ENCODE results near the gene ARPC5.

ARPC5 gene

DNA sequence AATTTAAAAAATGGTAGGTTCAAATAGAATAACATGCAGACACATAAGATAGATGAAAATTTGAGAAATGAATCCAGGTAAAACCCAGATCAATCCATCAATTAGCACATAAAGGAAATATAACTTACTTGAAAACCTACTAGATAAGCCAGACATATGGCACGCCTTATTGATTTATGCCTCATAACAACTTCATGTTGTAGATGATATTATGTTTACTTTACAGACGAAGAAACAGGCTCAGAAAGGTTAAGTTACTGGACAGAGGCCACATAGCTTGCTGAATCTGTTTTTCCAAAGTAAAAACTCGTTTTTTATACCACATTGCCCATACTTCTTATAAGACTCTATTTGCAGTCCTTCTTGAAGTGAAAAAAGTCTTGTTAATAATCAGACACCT, 23.2 kb downstream of the ARPC5 start:
- no peak for DNase-seq (ENCODE audit: low read depth in 3 of 3, low spot score in 1 of 3)

DNA sequence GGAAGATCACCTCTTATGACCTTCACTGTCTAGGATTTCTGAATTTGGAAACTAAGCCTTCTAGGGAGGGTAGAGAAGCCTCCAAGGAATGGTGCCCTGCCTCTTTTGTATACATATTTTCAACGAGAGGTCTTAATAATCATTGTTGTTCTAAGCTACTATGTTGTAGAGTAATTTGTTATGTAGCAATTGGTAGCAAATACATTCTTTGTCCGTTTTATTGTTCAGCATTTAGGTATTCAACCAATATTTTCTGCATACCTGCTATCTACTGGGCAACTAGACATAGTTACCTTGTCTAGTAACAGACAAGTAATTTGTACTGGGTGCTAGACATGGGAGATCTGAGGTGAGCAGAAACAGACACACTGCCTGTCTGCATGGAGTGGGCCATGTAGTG, 24.6 kb downstream of the ARPC5 start:
- no peak for DNase-seq (ENCODE audit: low read depth in 3 of 3, low spot score in 1 of 3)

GRCh38 chr1:183609759-183610452, 25.7 kb downstream of the ARPC5 start:
- no peak for DNase-seq (ENCODE audit: low read depth in 3 of 3, low spot score in 1 of 3)

GRCh38 chr1:183609313-183609712, 26.3 kb downstream of the ARPC5 start:
- DNase-seq (ENCODE audit: low read depth in 3 of 3, low spot score in 1 of 3) = no peak

- DNase-seq (ENCODE audit: low read depth in 3 of 3, low spot score in 1 of 3) = no peak
Measured at GRCh38 chr1:183607322-183607980, 28.1 kb downstream of the ARPC5 start.

DNA sequence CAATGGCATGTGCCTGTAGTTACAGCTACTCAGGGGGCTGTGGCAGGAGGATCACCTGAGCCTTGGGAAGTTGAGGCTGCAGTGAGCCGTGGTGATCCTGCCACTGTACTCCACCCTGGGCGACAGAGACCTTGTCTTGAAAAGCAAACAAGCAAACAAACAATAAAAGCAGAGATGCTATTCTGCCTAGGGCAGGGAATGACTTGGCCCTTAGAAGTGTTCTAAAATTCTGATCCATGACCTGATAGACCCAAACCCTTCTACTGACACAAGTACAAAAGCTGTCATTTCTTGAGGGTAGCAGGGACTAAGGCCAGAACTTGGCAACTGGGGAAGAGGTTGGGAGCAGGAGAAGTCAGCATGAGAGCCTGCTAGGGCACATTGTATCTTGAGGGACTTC, 29.7 kb downstream of the ARPC5 start:
- DNase-seq (ENCODE audit: low read depth in 3 of 3, low spot score in 1 of 3) = no peak

DNA sequence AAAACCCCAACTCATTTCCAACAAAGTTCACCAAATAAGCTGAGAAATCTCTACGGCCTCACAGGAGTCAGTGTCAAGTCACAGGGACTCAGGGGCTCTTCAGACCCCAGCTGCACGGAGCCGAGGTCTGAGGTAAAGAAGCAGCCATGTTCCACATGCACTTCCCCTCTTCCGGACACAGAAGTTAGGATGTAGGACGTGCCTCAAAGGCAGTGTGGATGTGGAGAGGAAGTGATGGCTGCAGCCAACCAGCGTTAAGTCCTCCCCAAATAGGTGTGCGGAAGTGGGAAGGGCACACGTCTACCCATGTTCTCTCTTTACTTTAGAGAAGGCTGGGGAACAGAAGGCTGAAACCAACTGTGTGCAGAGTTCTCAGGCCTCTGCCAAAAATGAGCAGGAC, 30.8 kb downstream of the ARPC5 start:
- DNase-seq (ENCODE audit: low read depth in 3 of 3, low spot score in 1 of 3) = no peak

DNA sequence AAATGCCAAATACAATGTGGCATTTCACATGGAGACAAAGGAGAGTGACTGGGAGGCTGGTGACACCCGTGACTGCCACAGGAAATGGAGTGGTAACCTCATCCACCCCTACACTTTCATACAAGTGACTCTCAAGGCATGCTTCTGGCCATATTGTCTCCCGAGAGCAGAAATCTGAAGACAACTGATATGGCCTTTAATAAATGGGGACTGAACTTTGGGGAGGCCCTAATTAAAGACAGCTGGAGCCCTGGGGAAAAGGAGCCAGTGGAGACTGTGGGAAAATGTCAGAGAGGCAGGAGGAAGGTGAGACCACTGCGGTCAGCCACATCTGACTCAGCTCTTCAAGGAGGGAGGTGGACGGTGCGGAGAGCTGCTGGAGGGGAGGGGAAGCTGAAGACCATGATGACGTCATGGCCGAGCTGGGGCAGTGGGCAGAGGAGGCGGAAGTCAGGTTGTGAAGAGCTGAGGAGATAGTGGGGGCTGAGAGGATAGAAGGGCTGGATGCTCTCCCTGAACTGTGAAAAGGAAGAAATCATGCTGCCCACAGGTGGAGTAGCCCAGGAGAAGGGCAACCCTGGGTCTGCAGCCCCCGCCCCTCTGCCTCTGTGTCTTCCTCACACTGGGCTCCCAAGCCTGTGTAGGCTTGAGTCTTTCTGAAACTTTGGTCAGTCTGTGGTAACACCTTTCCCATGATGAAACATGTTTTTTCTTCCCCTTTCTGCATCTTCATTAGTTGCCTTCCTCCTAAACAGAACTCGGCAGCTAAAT, 31.4 kb downstream of the ARPC5 start:
- DNase-seq (ENCODE audit: low read depth in 3 of 3, low spot score in 1 of 3) = no peak

- DNase-seq (ENCODE audit: low read depth in 3 of 3, low spot score in 1 of 3) = no peak
Measured at GRCh38 chr1:183602510-183602909, 33.1 kb downstream of the ARPC5 start.

DNA sequence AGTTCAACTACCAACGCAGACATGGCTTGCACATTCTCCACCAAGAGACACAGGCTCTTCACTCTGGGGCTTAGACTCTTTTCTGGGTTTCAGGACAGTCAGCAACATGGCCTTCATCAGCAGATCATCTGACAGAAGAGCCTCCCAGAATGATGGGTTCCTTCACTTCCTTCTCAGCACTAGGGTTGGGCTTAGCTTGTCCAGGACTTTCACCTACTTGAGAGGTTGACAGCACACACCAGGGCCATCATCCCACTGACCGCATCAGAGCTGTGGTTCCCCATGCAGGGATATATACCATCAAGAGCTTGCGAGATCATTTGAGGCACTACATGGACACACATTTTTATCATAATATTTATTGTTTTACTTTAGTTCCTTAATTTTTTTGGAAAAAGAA, 34.9 kb downstream of the ARPC5 start:
- DNase-seq (ENCODE audit: low read depth in 3 of 3, low spot score in 1 of 3) = no peak

GRCh38 chr1:183600136-183600535, 35.4 kb downstream of the ARPC5 start:
- DNase-seq (ENCODE audit: low read depth in 3 of 3, low spot score in 1 of 3) = no peak

DNA sequence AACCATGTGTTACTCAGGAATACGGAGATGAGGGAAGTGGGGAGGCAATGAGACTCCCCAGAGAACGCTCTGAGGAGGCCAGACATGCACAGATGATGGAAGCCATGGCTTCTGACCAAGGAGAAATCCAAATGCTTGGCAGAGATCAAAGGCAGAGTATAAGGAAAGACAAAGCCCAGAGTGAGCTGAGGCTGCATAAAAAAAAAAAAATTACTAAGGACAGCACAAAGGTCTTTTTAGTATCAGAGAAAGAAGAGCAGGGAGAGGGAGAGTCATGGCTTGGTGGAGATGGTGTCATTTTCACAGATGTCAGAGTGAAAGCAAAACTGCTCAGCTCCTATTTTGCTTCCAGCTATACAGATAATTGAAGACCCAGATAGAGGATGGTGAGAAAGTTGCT, 37.2 kb downstream of the ARPC5 start:
- no peak for DNase-seq (ENCODE audit: low read depth in 3 of 3, low spot score in 1 of 3)

DNA sequence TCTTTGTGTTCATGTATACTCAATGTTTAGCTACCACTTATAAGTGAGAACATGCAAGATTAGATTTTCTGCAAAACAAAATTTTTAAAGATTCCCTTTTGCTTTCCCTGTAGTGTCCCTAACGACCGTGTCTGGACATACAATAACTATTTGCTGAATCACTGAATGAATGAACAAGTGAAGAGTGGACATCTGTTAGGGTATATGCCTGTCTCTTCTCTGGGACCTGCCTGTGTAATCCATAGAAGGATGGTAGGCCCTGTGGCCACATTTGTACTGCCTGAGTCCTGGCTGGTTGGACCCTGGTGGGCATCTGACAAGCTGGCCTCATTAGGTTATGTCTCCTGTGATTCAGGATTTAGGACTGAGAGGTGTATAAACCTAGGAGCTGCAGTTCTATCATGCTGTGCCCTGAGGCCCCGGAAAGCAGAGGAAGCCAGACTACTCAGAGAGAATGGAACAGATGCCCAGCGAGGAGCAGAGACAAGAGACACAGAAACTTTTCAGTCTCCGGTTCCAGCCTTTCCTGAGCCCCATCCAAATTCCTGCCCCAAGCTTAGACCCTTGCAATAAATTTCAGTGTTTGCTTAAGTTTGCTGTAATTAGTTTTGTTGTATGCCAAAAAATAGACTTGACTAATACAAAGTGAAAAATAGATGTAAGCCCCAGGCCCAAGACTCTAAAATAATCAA, 37.8 kb downstream of the ARPC5 start:
- no peak for DNase-seq (ENCODE audit: low read depth in 3 of 3, low spot score in 1 of 3)

DNA sequence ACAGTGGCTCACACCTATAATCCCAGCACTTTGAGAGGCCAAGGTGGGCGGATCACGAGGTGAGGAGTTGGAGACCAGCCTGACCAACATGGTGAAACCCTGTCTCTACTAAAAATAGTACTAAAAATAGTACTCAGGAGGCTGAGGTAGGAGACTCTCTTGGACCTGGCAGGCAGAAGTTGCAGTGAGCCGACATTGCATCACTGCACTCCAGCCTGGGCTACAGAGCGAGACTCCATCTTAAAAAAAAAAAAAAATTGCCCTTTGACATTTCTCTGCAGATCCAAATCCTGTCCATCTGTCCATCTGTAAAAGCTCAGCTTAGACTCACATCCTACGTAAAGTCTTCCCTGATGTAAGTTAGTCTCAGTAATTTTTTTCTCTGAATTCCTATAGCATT, 39.1 kb downstream of the ARPC5 start:
- no peak for DNase-seq (ENCODE audit: low read depth in 3 of 3, low spot score in 1 of 3)

DNA sequence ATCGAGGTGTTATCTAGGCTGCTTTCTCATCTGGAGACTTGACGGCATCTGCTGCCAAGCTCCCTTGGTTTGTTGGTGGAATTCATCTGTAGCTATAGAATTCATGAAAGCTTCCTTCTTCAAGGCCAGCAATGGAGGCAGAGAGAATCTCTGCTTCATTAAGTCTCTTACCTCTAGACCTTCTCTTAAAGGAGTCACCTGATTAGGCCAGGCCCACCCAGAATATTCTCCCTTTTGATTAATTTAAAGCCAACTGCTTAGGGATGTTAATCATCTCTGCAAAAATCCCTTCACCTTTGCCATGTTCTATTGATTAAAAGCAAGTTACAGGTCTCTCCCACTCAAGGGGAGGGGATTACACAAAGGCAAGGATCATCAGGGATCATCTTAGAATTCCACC, 40.0 kb downstream of the ARPC5 start:
- no peak for DNase-seq (ENCODE audit: low read depth in 3 of 3, low spot score in 1 of 3)

DNA sequence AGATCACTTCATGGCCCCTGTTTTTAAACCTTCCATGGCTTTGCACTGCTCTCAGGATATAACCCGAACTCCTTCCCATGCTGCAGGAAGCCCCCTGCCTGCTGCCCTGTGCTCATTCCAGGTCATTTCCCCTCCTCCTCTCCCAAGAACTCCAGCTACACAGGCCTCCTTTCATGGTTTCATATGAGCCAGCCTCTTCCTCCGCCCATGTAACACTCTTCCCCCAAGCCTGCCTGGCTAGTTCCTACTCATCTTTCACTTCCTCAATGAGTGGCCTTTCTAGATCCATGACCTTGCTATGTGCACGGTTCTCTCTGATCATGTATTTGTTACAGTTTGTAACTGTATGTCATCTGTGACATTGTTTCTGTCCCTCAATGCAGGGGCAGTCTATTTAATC, 42.2 kb downstream of the ARPC5 start:
- DNase-seq (ENCODE audit: low read depth in 3 of 3, low spot score in 1 of 3) = no peak

- DNase-seq (ENCODE audit: low read depth in 3 of 3, low spot score in 1 of 3) = no peak
Measured at GRCh38 chr1:183592733-183593132, 42.9 kb downstream of the ARPC5 start.

- DNase-seq (ENCODE audit: low read depth in 3 of 3, low spot score in 1 of 3) = no peak
Measured at GRCh38 chr1:183590244-183591191, 45.1 kb downstream of the ARPC5 start, which contains the start of gene NCF2. TSS of gene NCF2 (minus strand) at chr1:183590459. CDS start at chr1:183590329, 130 bp downstream.

DNA sequence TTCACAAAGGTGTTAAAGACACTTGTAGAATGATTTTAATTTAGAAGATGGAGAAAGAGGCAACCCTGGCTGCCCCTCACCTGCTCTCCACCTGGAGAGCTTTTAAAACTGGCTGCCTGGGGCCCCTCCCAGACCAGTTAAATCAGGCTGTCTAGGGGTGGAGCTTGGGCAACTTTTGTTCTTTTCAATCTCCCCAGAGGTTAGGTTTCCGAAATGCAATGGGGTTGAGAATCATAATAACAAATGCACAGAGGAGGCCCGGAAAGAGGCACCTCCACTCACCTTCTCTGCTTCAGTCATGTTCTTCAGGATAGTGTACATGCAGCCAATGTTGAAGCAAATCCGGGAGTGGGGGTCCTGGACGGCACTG, 45.7 kb downstream of the ARPC5 start:
- DNase-seq (ENCODE audit: low read depth in 3 of 3, low spot score in 1 of 3) = no peak

- DNase-seq (ENCODE audit: low read depth in 3 of 3, low spot score in 1 of 3) = no peak
Measured at GRCh38 chr1:183589384-183589783, 46.2 kb downstream of the ARPC5 start.

DNA sequence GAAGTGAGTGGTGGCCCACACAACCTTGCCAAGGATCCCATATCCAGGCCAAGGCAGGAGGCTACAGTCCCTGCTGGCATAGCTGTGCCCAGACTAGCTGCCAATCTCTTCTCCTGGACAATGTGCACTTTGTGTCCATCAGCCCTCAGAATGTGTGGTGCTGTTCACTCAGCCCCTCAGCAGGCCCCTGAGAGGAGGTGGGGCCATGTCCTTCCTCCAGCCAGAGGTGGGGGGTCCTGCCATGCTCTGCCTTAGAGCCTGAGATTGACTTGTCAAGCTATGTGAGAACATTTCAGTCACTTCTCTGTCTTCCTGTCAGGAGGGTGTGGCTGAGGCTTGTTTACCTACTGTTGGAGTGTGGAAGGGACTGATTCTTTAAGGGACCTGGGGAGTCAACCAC, 46.8 kb downstream of the ARPC5 start:
- no peak for DNase-seq (ENCODE audit: low read depth in 3 of 3, low spot score in 1 of 3)

Measured in stimulated activated CD4-positive, alpha-beta T cell treated with anti-CD3 and anti-CD28 coated beads, TNF-alpha, amount 100 ng/mL, for 1 hour (primary cell).